Stimulated activated CD4-positive, alpha-beta T cell treated with anti-CD3 and anti-CD28 coated beads, Interleukin-12 subunit alpha, Interleukin-12 subunit beta, amount 100 ng/mL, for 4 hours (primary cell): ENCODE measurements around the gene DUSP19.

Source experiments
- DNase-seq: peaks from one replicate; pipeline ENCODE4 v3.0.0-alpha.2; 2020

DUSP19 gene

GRCh38 chr2:183069174-183069573, 9.4 kb upstream of the DUSP19 start:
- no peak for DNase-seq

- DNase-seq, result no peak
These were observed 7.4 kb upstream of the DUSP19 start for GRCh38 chr2:183070942-183071844.

DNA sequence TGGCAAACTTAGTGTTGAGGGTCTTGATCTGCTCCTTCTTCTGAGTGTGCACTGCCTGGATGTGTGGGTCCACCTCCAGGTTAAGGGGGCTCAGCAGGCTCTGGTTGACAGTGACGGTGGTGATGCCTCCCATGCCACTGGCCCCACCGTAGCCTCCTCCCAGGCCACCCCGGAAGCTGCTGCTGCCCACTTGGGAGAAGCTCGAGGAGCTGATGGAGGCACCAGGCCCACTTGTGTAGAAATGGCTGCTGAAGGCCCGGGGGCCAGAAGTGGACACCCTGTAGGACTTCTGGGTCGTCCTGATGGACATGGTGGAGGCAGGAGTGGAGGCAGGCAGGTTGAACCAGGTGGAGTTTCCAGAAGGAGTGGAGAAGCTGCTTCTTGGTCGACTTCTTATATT, 6.4 kb upstream of the DUSP19 start:
- no peak for DNase-seq

- peak; percentile 14 for DNase-seq
These were observed 434 bp upstream of the DUSP19 start for GRCh38 chr2:183078163-183078463.

- no peak for DNase-seq
These were observed 710 bp downstream of the DUSP19 start for GRCh38 chr2:183079139-183079775.

- DNase-seq, result no peak
These were observed 3.4 kb downstream of the DUSP19 start for GRCh38 chr2:183081911-183082310.

GRCh38 chr2:183088061-183088460, 9.5 kb downstream of the DUSP19 start:
- no peak for DNase-seq

- DNase-seq, result no peak
These were observed 10.8 kb downstream of the DUSP19 start for GRCh38 chr2:183089192-183089851.

GRCh38 chr2:183091318-183091953, 12.9 kb downstream of the DUSP19 start:
- no peak for DNase-seq

GRCh38 chr2:183091954-183092345, 13.4 kb downstream of the DUSP19 start:
- no peak for DNase-seq

GRCh38 chr2:183093857-183094657, 15.5 kb downstream of the DUSP19 start:
- no peak for DNase-seq

DNA sequence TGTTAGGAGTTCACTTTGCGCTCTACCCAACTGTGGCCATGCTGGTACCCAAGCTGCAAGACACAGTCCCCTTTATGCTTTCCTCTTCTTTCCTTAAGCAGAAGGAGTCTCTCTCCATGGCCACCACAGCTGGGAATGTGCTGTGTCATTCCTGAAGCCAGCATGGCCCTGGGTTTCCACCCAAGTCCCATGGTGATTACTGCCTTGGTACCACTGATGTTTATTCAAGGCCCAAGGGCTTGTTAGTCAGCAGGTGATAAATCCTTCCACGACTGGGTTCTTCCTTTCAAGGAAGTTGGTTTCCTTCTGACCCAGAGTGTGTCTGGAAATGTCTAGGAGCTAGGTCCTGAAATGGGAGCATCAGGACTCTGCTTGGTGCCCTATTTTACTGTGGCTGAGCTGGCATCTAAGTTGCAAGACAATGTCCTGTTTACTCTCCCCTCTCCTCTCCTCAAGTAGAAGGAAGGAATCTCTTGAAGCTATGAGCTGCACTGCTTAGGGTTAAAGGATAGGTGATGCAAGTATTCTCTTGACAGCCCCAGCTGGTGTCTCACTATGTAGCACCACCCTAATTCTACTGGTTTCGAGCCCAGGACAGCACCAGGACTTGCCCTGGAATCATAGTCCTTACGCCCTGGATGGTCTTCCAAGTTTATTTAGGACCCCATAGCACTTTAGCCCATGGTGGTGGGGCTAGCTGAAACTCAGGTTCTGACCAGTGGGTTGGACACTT, 27.0 kb downstream of the DUSP19 start:
- DNase-seq, result no peak

- DNase-seq, result no peak
These were observed 34.0 kb downstream of the DUSP19 start for GRCh38 chr2:183112577-183112976.

GRCh38 chr2:183113630-183114029, 35.1 kb downstream of the DUSP19 start:
- DNase-seq, result no peak

GRCh38 chr2:183117226-183117625, 38.7 kb downstream of the DUSP19 start:
- no peak for DNase-seq

DNA sequence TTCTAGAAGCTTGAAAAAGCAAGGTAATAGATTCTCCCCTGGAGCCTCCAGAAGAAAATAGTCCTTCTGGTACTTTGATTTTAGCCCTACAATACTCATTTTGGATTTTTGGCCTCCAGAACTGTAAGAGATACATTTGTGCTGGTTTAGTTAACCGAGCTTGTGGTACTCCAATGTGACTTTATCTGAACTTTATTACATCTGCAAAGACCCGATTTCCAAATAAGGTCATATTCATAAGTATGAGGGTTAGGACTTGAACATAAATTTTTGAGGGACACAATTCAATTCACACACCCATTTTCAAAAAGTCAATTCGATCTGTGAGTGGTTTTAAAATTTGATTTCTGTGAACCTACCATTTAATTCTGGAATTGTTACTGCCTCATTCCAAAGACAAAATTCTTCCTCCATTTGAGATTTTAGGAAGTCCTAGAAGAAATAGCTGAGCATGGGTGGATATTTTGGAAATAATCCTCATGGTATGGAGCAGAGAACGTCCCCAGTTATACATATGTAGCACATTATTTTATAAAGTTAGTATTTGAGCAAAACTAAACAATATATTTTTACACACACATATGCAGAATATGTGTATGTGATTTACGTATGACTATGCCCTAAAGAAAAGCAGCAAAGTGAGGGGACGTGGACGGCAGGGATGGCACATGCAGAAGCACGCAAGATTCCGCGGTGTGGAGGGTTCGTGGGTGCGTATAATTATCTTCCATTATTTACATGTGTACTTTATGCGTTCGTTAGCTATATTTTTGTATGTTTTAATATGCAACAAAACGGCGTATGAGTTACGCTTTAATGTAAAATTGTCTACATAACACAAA, 44.8 kb downstream of the DUSP19 start:
- no peak for DNase-seq

- DNase-seq, result no peak
These were observed 45.3 kb downstream of the DUSP19 start for GRCh38 chr2:183123959-183124221.

DNA sequence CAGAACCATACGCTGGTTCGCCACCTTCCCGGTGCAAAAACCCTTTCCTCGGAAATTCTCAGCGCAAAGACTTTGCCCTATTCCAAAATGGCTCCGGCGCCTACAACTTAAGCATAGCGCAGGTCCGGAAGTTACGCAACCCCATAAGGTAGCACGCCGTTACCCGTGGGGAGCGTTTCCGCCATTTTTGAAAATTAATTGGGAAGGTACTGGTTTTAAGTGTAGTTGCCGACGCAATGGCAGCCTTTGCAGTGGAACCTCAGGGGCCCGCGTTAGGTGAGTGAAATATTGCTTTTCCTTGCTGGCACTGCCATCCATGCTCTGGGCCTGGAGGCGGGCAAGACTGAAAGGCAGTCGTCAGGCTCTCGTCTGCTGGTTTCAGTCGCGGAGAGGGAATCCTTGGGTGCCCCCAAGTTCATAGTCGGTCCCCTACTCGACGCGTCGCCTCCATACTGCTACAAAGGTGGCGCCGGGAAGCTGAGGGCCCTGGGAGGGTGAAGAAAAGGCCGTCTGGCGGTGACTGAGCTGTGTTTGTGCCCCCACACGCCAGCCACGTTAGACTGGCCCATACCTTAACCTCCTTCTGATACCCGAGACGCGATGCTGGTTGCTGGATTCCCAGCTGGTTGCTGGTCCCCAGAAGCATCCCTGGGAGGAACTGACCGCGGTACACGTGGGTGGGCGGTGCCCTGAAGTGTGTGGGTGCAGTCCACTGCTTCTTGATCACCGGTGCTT, 45.8 kb downstream of the DUSP19 start, which contains the start of gene NUP35:
Gene NUP35, plus strand, starts transcription at position 222 of the 735 bp plus-strand sequence. Its CDS starts 15 bp downstream, at position 237.
- DNase-seq, result peak; percentile 78

- no peak for DNase-seq
These were observed 46.4 kb downstream of the DUSP19 start for GRCh38 chr2:183124957-183125255.

GRCh38 chr2:183125659-183126341, 47.3 kb downstream of the DUSP19 start:
- DNase-seq, result no peak
